ENCODE data around the gene PLCD3. TPM values are rescaled to one million over a fixed set of nuclear protein-coding genes. Genes with fewer than 3 reads are reported as not detected.

Gene PLCD3
- total RNA-seq, 1 donor from 2014 or later, result 34.1 TPM

DNA sequence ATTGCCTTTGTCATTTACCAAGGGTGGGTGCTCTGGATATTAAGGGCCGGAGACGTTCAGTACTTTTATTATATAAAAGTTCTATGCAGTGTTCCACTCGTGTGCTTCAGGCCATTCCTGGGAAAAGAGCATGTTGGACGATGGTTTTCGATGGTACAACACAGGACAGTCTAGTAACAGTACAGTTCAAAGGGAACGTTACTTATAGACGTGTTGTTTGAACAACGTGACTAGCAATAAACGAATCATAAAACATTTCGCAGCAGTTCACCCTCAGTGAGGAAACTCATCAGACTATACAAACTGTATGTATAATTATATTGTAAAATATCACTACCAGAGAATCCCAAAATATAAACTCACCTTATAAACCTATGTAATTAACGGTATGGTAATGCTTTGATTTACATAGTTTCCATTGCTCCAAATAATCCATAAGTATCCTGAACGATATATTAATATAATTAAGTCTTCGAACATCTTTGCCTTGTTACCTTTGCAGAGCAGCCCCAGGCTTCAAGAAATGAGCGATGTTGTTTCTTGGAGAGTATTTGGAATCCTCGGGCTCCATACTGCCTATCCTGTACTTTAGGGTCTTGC is 70.6 kb downstream of the PLCD3 start:
- TF ChIP-seq, protein P1, sequence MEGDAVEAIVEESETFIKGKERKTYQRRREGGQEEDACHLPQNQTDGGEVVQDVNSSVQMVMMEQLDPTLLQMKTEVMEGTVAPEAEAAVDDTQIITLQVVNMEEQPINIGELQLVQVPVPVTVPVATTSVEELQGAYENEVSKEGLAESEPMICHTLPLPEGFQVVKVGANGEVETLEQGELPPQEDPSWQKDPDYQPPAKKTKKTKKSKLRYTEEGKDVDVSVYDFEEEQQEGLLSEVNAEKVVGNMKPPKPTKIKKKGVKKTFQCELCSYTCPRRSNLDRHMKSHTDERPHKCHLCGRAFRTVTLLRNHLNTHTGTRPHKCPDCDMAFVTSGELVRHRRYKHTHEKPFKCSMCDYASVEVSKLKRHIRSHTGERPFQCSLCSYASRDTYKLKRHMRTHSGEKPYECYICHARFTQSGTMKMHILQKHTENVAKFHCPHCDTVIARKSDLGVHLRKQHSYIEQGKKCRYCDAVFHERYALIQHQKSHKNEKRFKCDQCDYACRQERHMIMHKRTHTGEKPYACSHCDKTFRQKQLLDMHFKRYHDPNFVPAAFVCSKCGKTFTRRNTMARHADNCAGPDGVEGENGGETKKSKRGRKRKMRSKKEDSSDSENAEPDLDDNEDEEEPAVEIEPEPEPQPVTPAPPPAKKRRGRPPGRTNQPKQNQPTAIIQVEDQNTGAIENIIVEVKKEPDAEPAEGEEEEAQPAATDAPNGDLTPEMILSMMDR (IDR thresholded peaks at IDR 0.05), result no peak
- TF ChIP-seq POLR2AphosphoS5 (IDR thresholded peaks at IDR 0.05; ENCODE audit: insufficient read depth in 1 of 2, low read depth in 1 of 2) (no peak), POLR2A (IDR thresholded peaks at IDR 0.05) (no peak)
- intact Hi-C loops (cut with DNase I), result no loop called here

DNA sequence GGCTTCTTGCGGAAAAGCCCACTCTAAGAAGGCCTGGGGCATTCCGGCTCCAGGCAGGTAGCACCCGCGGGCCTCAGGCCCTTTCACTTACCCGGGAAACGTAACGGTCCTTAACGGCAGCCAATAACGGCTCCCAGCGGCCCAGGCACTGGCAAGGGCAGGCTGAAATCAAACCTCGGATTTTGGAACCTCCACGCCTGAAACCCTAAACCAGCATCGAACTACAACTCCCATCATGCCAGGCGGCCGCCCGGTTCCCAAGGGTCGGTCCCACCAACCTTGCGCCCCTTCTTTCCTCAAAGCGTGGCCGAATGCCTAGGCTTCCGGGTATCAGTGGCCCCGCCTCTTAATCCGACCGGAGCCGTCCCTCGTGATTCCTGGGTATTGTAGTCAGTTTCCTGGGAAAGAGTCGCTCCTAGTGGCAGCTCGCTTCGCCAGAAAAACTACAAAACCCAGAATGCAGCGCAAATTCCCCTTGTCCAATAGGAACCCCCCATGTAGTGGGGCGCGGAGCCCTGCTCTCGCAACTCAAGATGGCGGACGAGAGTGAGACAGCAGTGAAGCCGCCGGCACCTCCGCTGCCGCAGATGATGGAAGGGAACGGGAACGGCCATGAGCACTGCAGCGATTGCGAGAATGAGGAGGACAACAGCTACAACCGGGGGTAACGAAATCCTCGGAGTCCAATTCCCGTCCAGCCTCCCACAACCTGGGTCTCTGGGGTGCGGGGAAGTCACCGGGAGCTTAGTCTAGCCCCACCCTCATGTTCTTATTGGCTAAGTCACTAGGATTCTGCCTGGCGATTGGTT is 71.3 kb downstream of the PLCD3 start, which contains the start of gene NMT1:
NMT1 (plus strand) TSS at position 521 of the 809 bp plus-strand sequence; CDS start at position 534, 13 bp downstream.
- no peaks in the 10 kb centered on the region for H3K9me3 ChIP-seq
- H3K4me1 ChIP-seq, result peaks cover 57% of the 10 kb centered on the region
- DNase-seq (ENCODE audit: extremely low spot score in 2 of 2), result peak; percentile 99 to 100
- H3K4me3 ChIP-seq, result peak within 1 kb of the TSS; percentile 80 to 81
- intact Hi-C loops (cut with DNase I), result no loop called here
- H3K27me3 ChIP-seq, result no peaks in the 10 kb centered on the region
- peak within 1 kb of the TSS; percentile 93 for H3K27ac ChIP-seq
- TF ChIP-seq POLR2AphosphoS5 (IDR thresholded peaks at IDR 0.05; ENCODE audit: insufficient read depth in 1 of 2, low read depth in 1 of 2) (peak; percentile 90 to 99), POLR2A (IDR thresholded peaks at IDR 0.05) (peak in 1 of 2 donors; percentile 90)
- TF ChIP-seq, protein P1 (IDR thresholded peaks at IDR 0.05), result no peak
- no peaks in the 10 kb centered on the region for H3K36me3 ChIP-seq

More for the DNA sequence above, 70.6 kb downstream of the PLCD3 start:
- Histone ChIP-seq H3K36me3 (no peaks in the 10 kb centered on the region), H3K27me3 (no peaks in the 10 kb centered on the region), H3K27ac (peak overlapping the region; percentile 93), H3K4me1 (peaks cover 65% of the 10 kb centered on the region), H3K9me3 (no peaks in the 10 kb centered on the region), H3K4me3 (peak overlapping the region; percentile 80 to 81)
- DNase-seq (ENCODE audit: extremely low spot score in 2 of 2), result no peak

GRCh38 chr17:45060382-45060796 is 71.9 kb downstream of the PLCD3 start:
- Histone ChIP-seq H3K27ac (peak overlapping the region; percentile 93), H3K9me3 (no peaks in the 10 kb centered on the region), H3K4me3 (peak overlapping the region; percentile 80 to 81), H3K4me1 (peaks cover 54% of the 10 kb centered on the region), H3K36me3 (no peaks in the 10 kb centered on the region), H3K27me3 (no peaks in the 10 kb centered on the region)
- no peak for TF ChIP-seq POLR2AphosphoS5 (IDR thresholded peaks at IDR 0.05; ENCODE audit: insufficient read depth in 1 of 2, low read depth in 1 of 2)
- TF ChIP-seq POLR2A (IDR thresholded peaks at IDR 0.05), result no peak
- TF ChIP-seq, protein P1 (IDR thresholded peaks at IDR 0.05), result no peak
- intact Hi-C loops (cut with DNase I), result no loop called here
- DNase-seq (ENCODE audit: extremely low spot score in 2 of 2), result no peak

Small RNA genes within 50 kb of the gene (microRNA-seq; reads per million reads assigned to microRNA genes)
- not detected for gene MIR6784 (ENCODE audit: borderline number of aligned reads, borderline replicate concordance)

Small RNA genes within 50 kb of the gene (small RNA-seq; reads per million reads assigned to genes)
- gene MIR6784 (not detected), gene RF00019 (not detected)

Other genes with a start within 250 kb of the PLCD3 start
- gene EFTUD2, start 233.1 kb downstream of the PLCD3 start, total RNA-seq, result 55.5 TPM
- gene GFAP, start 217.0 kb downstream of the PLCD3 start, total RNA-seq, result not detected
- 0.74 TPM for gene KIF18B, start 184.7 kb downstream of the PLCD3 start, total RNA-seq
- 6.9 TPM for gene C1QL1, start 164.2 kb downstream of the PLCD3 start, total RNA-seq
- gene DCAKD, start 80.9 kb downstream of the PLCD3 start, total RNA-seq, result 54.5 TPM
- 49.4 TPM for gene NMT1, start 71.2 kb downstream of the PLCD3 start, total RNA-seq
- 18.9 TPM for gene ACBD4, start 3.2 kb upstream of the PLCD3 start, total RNA-seq
- gene HEXIM1, start 16.0 kb upstream of the PLCD3 start, total RNA-seq, result 27.5 TPM
- 9.8 TPM for gene HEXIM2, start 29.4 kb upstream of the PLCD3 start, total RNA-seq
- gene FMNL1, start 89.4 kb upstream of the PLCD3 start, total RNA-seq, result 22.1 TPM
- not detected for gene SPATA32, start 129.6 kb upstream of the PLCD3 start, total RNA-seq
- 9.8 TPM for gene MAP3K14, start 184.5 kb upstream of the PLCD3 start, total RNA-seq